Endothelial cell of umbilical vein (primary cell): Measurements from ENCODE around the gene TMEM87A. TPM values are rescaled to one million over a fixed set of nuclear protein-coding genes. Genes with fewer than 3 reads are reported as not detected.

Experiments
- BruUV-seq: library from RNA; stranded (reverse); fragments of 400-500 nt; replicated peaks from 2 replicates; lab custom pipeline; 2021; lab: Mats Ljungman, UMichigan
- CTCF ChIA-PET: fragments of 300-600, 350-600 bp; sonication (Branson Sonifier 250); formaldehyde crosslinking; loops from one replicate; lab custom pipeline; 2021; ENCODE audit warnings: antibody characterized with exemption, inconsistent platforms; lab: Charles Lee
- POLR2A ChIA-PET: fragments of 300-600, 350-600 bp; sonication (Branson Sonifier 250); formaldehyde crosslinking; loops from one replicate; lab custom pipeline; 2021; ENCODE audit warnings: antibody characterized with exemption, inconsistent platforms; lab: Charles Lee
- DNase-seq: peaks from one replicate; pipeline ENCODE4 v3.0.0-alpha.2; 2011; ENCODE audit warnings: low read depth, low spot score
- FAIRE-seq: peaks from 2 replicates; lab custom pipeline; 2011; peaks lifted over from hg19 to GRCh38; lab: Jason Lieb, UNC
- H2AFZ ChIP-seq: 2 replicates; pipeline ENCODE4 v1.6.0; 2012; ENCODE audit warnings: low read depth, low read length, control low read depth, inconsistent platforms
- H3K27ac ChIP-seq: 2 replicates; pipeline ENCODE4 v1.5.1; 2011; ENCODE audit warnings: low read depth, mild to moderate bottlenecking, control low read depth, low read length, moderate library complexity; ENCODE audit not compliant: insufficient read depth
- H3K27me3 ChIP-seq, 2 experiments: 2 replicates each; pipeline versions ENCODE4 v1.6.0 to v1.6.1; 2011; ENCODE audit warnings: low read length in 2 of 2, mixed read lengths in 1 of 2; ENCODE audit not compliant: control insufficient read depth in 2 of 2, insufficient read depth in 2 of 2
- H3K36me3 ChIP-seq, 2 experiments: 2 replicates in 1 of 2; 3 replicates in 1 of 2; pipeline ENCODE4 v1.5.1; 2011; ENCODE audit warnings: low read length in 2 of 2, mild to moderate bottlenecking in 1 of 2, moderate library complexity in 1 of 2; ENCODE audit not compliant: control insufficient read depth in 2 of 2, insufficient read depth in 2 of 2; ENCODE audit errors: extremely low read depth in 1 of 2
- H3K4me1 ChIP-seq: 3 replicates; pipeline ENCODE4 v1.5.1; 2011; ENCODE audit warnings: mild to moderate bottlenecking, low read length; ENCODE audit not compliant: control insufficient read depth, insufficient read depth; ENCODE audit errors: extremely low read depth
- H3K4me2 ChIP-seq: 2 replicates; pipeline ENCODE4 v1.6.1; 2011; ENCODE audit warnings: low read length, control low read depth, mixed read lengths; ENCODE audit not compliant: insufficient read depth
- H3K4me3 ChIP-seq, 3 experiments: fragments of 200-600 bp in 1 of 3; sonication (generic), shearing (Covaris generic) in 1 of 3; replicated peaks in 1 of 3; 2 replicates each; pipeline ENCODE4 v1.5.1; 2011 to 2016; ENCODE audit warnings: control low read depth in 3 of 3, low read length in 3 of 3, mild to moderate bottlenecking in 2 of 3, inconsistent platforms in 1 of 3, low read depth in 1 of 3, moderate library complexity in 1 of 3; ENCODE audit not compliant: insufficient read depth in 1 of 3
- H3K79me2 ChIP-seq: 2 replicates; pipeline ENCODE4 v1.6.0; 2012; ENCODE audit warnings: low read length, inconsistent platforms; ENCODE audit not compliant: control insufficient read depth, insufficient read depth
- H3K9ac ChIP-seq: replicated peaks from 2 replicates; pipeline ENCODE3; 2011; ENCODE audit warnings: low read length, control low read depth; ENCODE audit not compliant: insufficient read depth; ENCODE audit errors: extremely low read depth
- H3K9me1 ChIP-seq: replicated peaks from 3 replicates; pipeline ENCODE4 v1.6.0; 2011; ENCODE audit warnings: mild to moderate bottlenecking, low read length; ENCODE audit not compliant: control insufficient read depth, insufficient read depth; ENCODE audit errors: extremely low read depth
- H3K9me3 ChIP-seq: replicated peaks from 2 replicates; pipeline ENCODE4 v1.5.1; 2012; ENCODE audit warnings: low read length, inconsistent platforms; ENCODE audit not compliant: control insufficient read depth, insufficient read depth
- H4K20me1 ChIP-seq: replicated peaks from 2 replicates; pipeline ENCODE3; 2011; ENCODE audit warnings: mild to moderate bottlenecking, low read length; ENCODE audit not compliant: control insufficient read depth, insufficient read depth; ENCODE audit errors: extremely low read depth
- CTCF ChIP-seq, 2 donors: IDR thresholded peaks; 1 replicate in 1 of 2; 2 replicates in 1 of 2; pipeline ENCODE4 v1.5.1; 2011; ENCODE audit warnings: low read length in 2 of 2, mild to moderate bottlenecking in 2 of 2, moderate library complexity in 2 of 2, control low read depth in 1 of 2, inconsistent platforms in 1 of 2, low read depth in 1 of 2; ENCODE audit not compliant: insufficient read depth in 1 of 2; ENCODE audit errors: extremely low read depth in 1 of 2
- FOS ChIP-seq: IDR thresholded peaks from 2 replicates; pipeline ENCODE4 v1.6.1; 2011; ENCODE audit warnings: mild to moderate bottlenecking, low read length, moderate library complexity, borderline replicate concordance; ENCODE audit not compliant: insufficient read depth
- GATA2 ChIP-seq: IDR thresholded peaks from 2 replicates; pipeline ENCODE4 v1.7.0; 2011; ENCODE audit warnings: low read depth, mild to moderate bottlenecking, moderate library complexity, mixed read lengths, low read length; ENCODE audit not compliant: insufficient read length, insufficient read depth
- JUN ChIP-seq: IDR thresholded peaks from 2 replicates; pipeline ENCODE4 v1.6.1; 2011; ENCODE audit warnings: borderline replicate concordance, low read depth; ENCODE audit not compliant: insufficient read length, insufficient read depth
- MAX ChIP-seq: IDR thresholded peaks from 2 replicates; pipeline ENCODE4 v1.6.1; 2011; ENCODE audit not compliant: insufficient read depth, insufficient read length
- MYC ChIP-seq: IDR thresholded peaks from one replicate; pipeline ENCODE4 v1.6.1; 2011; ENCODE audit warnings: mild to moderate bottlenecking, low read depth, low read length
- POLR2AphosphoS5 ChIP-seq: IDR thresholded peaks from 2 replicates; pipeline ENCODE4 v1.6.1; 2012; ENCODE audit warnings: low read depth, mild to moderate bottlenecking, control low read depth, low read length, moderate library complexity; ENCODE audit not compliant: insufficient read depth
- dilution Hi-C: fragments of 300-500 bp; cut with MboI; formaldehyde crosslinking; loops from one replicate; pipeline ENCODE4 v1.15.0; 2019; ENCODE audit warnings: low sequenced_read_pairs; ENCODE audit not compliant: extremely low pct_ligation_motif_present
- intact Hi-C: fragments of 100-400 bp; cut with micrococcal nuclease; formaldehyde crosslinking; loops from one replicate; pipeline ENCODE4 v1.10.0; 2022
- polyA plus RNA-seq, 4 experiments: library from polyadenylated mRNA; depleted of rRNA in 3 of 4; stranded (reverse) in 3 of 4; unstranded in 1 of 4; fragments of >200 nt; gene quantifications; 2 replicates each; pipeline versions ENCODE4 v1.2.1 to v1.2.3, GENCODE V29; 2011 to 2012; ENCODE audit warnings: missing spikeins in 1 of 4
- total RNA-seq: library from RNA; stranded (reverse); gene quantifications from 2 replicates; pipeline ENCODE4 v1.2.3, GENCODE V29; 2021

TMEM87A gene
- total and polyA plus RNA-seq, 2 donors (not counting 3 experiments of a cell fraction or from before 2014, with no cell fraction given): 22.3 to 41.1 TPM

- no peak for DNase-seq
- Histone ChIP-seq H3K4me2 (no peak overlapping the region), H4K20me1 (no peaks in the 10 kb centered on the region), H3K36me3 (peaks cover 17 to 18% of the 10 kb centered on the region in 2 experiments), H3K27ac (no peak overlapping the region), H3K9me3 (no peaks in the 10 kb centered on the region), H3K4me1 (peaks cover 7% of the 10 kb centered on the region), H2AFZ (no peak overlapping the region), H3K9me1 (no peaks in the 10 kb centered on the region), H3K9ac (no peak overlapping the region), H3K79me2 (no peaks in the 10 kb centered on the region), H3K4me3 (no peak overlapping the region), H3K27me3 (no peaks in the 10 kb centered on the region)
- no peak for FAIRE-seq
- TF ChIP-seq MAX (no peak), GATA2 (no peak), MYC (no peak), POLR2AphosphoS5 (no peak), CTCF (IDR thresholded peaks at IDR 0.05; ENCODE audit: extremely low read depth in 1 of 2, insufficient read depth in 1 of 2, low read depth in 1 of 2, low read length in 2 of 2) (no peak), JUN (no peak), FOS (no peak)
- intact Hi-C loops: no loop called here
- ChIA-PET CTCF (interaction anchor here (1.3 kb wide), 1 partner anchor 44 kb away, joined by 3 read pairs; no protein-coding TSS in a partner anchor), POLR2A (no interaction called here)
- dilution Hi-C loops: no loop called here
- BruUV-seq: no TSS peak
Measured at GRCh38 chr15:42178056-42178455, 95.2 kb downstream of the TMEM87A start.
